Measurements from ENCODE around the gene MLPH. TPM values are rescaled to one million over a fixed set of nuclear protein-coding genes. Genes with fewer than 3 reads are reported as not detected.

The MLPH gene
- total and polyA plus RNA-seq, 2 of the 13 experiments (the other 11 are each of a cell fraction or from before 2014, with no cell fraction given), result 0.12 TPM; not detected in 1

DNA sequence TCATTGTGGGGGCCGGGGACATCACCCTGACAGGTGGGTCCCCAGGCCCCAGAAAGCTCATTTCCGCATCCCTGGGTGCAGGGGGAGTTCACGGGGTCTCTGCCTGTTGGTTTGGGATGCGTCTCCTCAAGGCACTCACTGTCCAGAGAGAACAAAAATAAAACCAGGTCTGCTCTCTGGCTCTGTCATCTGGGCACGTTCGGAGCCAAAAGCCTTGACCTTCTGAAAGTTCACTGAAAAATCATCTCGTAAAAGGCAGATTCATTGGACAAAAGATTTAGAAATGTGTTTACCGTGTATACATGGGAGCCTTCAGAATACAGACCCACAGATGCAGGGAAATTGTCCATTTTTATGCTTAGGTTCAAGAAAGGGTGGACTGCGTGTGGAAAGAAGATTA, 26.6 kb downstream of the MLPH start (continued):
- TF ChIP-seq SP2 (CRISPR knock-in tag; IDR thresholded peaks at IDR 0.05), result no peak
- no peak for TF ChIP-seq MTF2 (CRISPR knock-in tag; IDR thresholded peaks at IDR 0.05; ENCODE audit: borderline replicate concordance)
- no peak for TF ChIP-seq ZNF570 (CRISPR knock-in tag; IDR thresholded peaks at IDR 0.05; ENCODE audit: borderline replicate concordance)
- TF ChIP-seq ZNF432 (CRISPR knock-in tag; IDR thresholded peaks at IDR 0.05; ENCODE audit: borderline replicate concordance), result no peak
- no peak for TF ChIP-seq SNAPC2 (CRISPR knock-in tag; IDR thresholded peaks at IDR 0.05)

DNA sequence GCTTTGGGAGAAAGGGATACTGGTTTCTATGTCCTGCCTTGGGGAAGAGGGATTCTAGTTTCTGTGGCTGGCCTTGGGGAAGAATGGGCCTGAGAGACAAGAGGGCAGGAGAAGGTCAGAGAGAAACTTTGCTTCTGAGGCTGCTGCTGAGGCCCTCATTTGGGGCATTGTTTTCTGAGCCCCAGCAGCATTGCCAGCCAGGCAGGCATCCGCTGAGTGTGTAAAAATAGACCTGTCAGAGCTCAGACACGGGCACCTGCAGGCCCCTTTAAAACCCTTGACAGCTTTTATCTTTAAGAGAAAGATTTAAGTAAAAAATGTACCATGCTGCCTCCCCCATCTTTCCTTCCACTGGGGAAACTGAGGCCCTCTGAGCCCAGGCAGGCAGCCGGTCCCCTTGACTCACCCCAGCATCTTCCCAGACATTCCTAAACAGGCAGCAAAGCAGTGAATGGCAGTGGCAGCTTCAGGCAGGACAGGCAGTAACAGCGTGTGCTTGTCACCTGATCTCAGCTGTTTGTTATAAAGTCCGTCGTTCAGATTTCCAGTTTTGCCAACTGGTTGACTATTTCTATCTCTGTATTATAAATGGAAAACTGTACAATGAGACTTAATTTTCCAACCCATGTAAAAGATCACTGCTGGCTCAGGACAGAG, 27.6 kb downstream of the MLPH start:
- POLR2A ChIA-PET, result no interaction called here
- Histone ChIP-seq H3K9ac (ENCODE audit: insufficient read depth, low read depth, low read length) (no peak overlapping the region), H3K4me2 (ENCODE audit: low read depth, low read length) (no peak overlapping the region), H3K27ac (ENCODE audit: extremely low read length, insufficient read depth, low read length) (no peak overlapping the region), H3K27me3 (ENCODE audit: control insufficient read depth in 1 of 2, insufficient read depth in 2 of 2, low read length in 2 of 2) (peaks cover 7 to 51% of the 10 kb centered on the region in 2 experiments; a peak in 3 of 5 replicates), H2AFZ (ENCODE audit: low read length) (no peak overlapping the region), H3K9me3 (ENCODE audit: low read length) (no peaks in the 10 kb centered on the region), H3K4me3 (replicated peaks in 1 of 3; ENCODE audit: insufficient read depth in 1 of 3, low read depth in 2 of 3, low read length in 3 of 3) (no peak overlapping the region), H3K79me2 (ENCODE audit: insufficient read depth, low read length) (no peaks in the 10 kb centered on the region), H3K36me3 (replicated peaks in 1 of 2; ENCODE audit: control insufficient read depth in 1 of 2, insufficient read depth in 2 of 2, low read length in 2 of 2) (no peaks in the 10 kb centered on the region), H4K20me1 (ENCODE audit: insufficient read depth, low read length) (no peaks in the 10 kb centered on the region), H3K4me1 (ENCODE audit: insufficient read depth, low read length) (peaks cover 11% of the 10 kb centered on the region)
- ATAC-seq (no peak), DNase-seq (ENCODE audit: low spot score) (no peak), FAIRE-seq (no peak)
- BruUV-seq (replicated peaks), result no TSS peak
- WGBS (ENCODE audit: low lambda C conversion rate), result 28% methylated on average over 6 of the region's 6 CpGs
- in situ Hi-C loops (cut with HindIII; ENCODE audit: extremely low pct_ligation_motif_present, low pct_unique_long_range_greater_than_20kb), result loop anchor here (5.0 kb wide), 1 partner anchor 58 kb away; no protein-coding TSS in a partner anchor
- intact Hi-C loops (cut with micrococcal nuclease; ENCODE audit: unreplicated experiment), result loop anchor here (5.0 kb wide), 1 partner anchor 173 kb away; no protein-coding TSS in a partner anchor
- CTCF ChIA-PET (ENCODE audit: low intra/inter-chr PET ratio, low total read pairs), result interaction anchor here (6.2 kb wide), 1 partner anchor 58 kb away, joined by 109 read pairs; no protein-coding TSS in a partner anchor
- TF ChIP-seq IKZF1 (IDR thresholded peaks at IDR 0.05), result no peak
- TF ChIP-seq ZFP41 (CRISPR knock-in tag; IDR thresholded peaks at IDR 0.05; ENCODE audit: borderline replicate concordance), result no peak
- no peak for TF ChIP-seq CENPX (CRISPR knock-in tag; IDR thresholded peaks at IDR 0.05)
- no peak for TF ChIP-seq PAWR (CRISPR knock-in tag; IDR thresholded peaks at IDR 0.05; ENCODE audit: borderline replicate concordance)
